Measurements from ENCODE around the gene PKN2. TPM values are rescaled to one million over a fixed set of nuclear protein-coding genes. Genes with fewer than 3 reads are reported as not detected.

The PKN2 gene
- polyA plus RNA-seq, 2 donors: 14.0 to 22.4 TPM

DNA sequence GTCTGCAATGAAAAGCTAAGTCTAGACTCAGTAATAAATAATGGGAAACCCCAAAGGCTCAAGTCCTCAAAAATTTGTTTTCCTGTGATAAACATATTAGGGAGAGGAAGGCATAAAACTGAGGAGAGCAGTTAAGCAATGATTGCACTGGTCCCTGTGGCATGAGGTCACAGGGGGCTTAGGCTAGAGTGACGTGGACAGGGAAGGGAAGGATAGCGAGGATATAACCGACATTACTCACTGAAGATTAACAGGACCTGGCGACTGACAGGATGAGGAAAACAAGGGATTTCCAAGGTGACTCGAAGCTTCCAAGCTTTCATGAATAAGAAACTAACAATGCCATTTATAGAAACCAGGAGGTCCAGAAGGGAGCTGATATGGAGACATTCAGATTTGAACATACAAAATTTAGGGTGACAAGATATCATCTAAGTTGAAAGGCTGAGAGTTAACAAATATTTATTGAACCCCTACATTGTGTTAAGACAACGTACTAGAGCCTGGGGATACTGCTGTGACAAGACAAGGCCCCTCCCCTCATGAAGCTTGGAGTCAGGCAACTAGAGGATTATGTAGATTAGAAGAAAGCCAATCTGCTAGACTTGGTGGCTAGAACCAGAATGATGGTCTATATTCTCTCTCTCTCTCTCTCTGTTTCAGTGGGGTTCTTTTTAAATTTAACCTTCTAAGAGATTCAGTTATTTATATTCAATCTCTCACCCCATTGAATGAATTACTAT, 33.2 kb upstream of the PKN2 start:
- no peaks in the 10 kb centered on the region for H3K27me3 ChIP-seq (ENCODE audit: control insufficient read depth in 1 of 2, insufficient read depth in 2 of 2, low read length in 2 of 2)
- WGBS, 2 donors: 73 to 77% methylated on average over 6 of the region's 6 CpGs
- H3K4me1 ChIP-seq (ENCODE audit: control insufficient read depth in 2 of 2, insufficient read depth in 2 of 2, low read length in 1 of 2): no peaks in the 10 kb centered on the region
- H3K4me3 ChIP-seq (ENCODE audit: low read depth in 1 of 2, low read length in 2 of 2): no peak overlapping the region
- H3K36me3 ChIP-seq (ENCODE audit: control insufficient read depth in 2 of 2, insufficient read depth in 2 of 2, low read length in 1 of 2): no peaks in the 10 kb centered on the region
- no peak overlapping the region for H3K27ac ChIP-seq (ENCODE audit: low read depth in 2 of 2, low read length in 1 of 2)
- H3K9me3 ChIP-seq (ENCODE audit: control insufficient read depth in 2 of 2, insufficient read depth in 1 of 2, low read depth in 1 of 2, low read length in 1 of 2): no peaks in the 10 kb centered on the region

DNA sequence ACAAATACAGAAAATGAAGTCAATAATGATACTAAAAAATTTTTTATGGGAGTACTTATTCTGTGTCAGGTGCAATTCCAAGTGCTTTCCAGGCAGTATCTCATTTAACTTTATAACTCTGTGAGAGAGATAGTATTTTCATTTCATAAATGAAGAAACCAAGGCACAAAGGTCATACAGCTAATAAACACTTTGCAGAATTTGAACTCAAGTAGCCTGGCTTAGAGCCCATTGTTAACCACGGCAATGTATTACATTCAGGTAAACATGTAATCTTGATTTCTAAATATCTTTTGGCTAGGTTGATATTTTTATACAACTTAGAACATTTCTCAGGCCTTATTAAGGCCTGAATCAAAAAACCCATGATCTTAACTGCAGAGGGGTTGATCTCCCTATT, 28.9 kb upstream of the PKN2 start:
- H3K27me3 ChIP-seq (ENCODE audit: control insufficient read depth in 1 of 2, insufficient read depth in 2 of 2, low read length in 2 of 2): no peaks in the 10 kb centered on the region
- H3K4me1 ChIP-seq (ENCODE audit: control insufficient read depth in 2 of 2, insufficient read depth in 2 of 2, low read length in 1 of 2): no peaks in the 10 kb centered on the region
- no peaks in the 10 kb centered on the region for H3K9me3 ChIP-seq (ENCODE audit: control insufficient read depth in 2 of 2, insufficient read depth in 1 of 2, low read depth in 1 of 2, low read length in 1 of 2)
- no peak overlapping the region for H3K4me3 ChIP-seq (ENCODE audit: low read depth in 1 of 2, low read length in 2 of 2)
- H3K27ac ChIP-seq (ENCODE audit: low read depth in 2 of 2, low read length in 1 of 2): no peak overlapping the region
- WGBS, 2 donors: 14 to 17% methylated on average over 1 of the region's 1 CpG
- no peaks in the 10 kb centered on the region for H3K36me3 ChIP-seq (ENCODE audit: control insufficient read depth in 2 of 2, insufficient read depth in 2 of 2, low read length in 1 of 2)

DNA sequence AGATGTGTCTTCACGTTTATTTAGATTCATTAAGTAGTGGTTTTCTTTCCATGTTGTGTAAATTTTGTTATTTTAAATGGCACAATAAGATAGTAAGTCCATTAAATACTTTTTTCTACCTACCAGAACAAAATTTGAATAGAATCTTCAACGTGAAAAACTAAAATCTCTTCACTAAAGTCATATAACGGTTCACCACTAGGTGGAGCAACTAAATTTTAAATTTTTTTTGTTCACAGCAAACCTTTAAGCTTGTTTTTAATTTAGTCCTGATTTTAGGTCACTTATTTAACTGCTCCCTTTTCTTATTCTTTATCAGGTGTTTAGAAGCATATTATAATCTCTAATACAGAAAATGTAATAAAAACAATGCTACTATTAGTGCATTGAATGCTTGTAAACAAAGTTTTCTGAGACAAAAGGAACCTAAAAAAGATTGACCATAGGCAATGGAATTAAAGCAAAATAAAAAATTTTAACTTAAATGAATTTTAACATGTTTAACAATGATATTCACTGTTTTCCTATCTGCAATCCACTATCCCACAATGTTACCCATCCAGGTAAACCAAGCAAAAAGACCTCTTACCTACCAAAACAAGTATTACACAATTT, 28.3 kb upstream of the PKN2 start:
- Histone ChIP-seq H3K4me1 (ENCODE audit: control insufficient read depth in 2 of 2, insufficient read depth in 2 of 2, low read length in 1 of 2) (no peaks in the 10 kb centered on the region), H3K9me3 (ENCODE audit: control insufficient read depth in 2 of 2, insufficient read depth in 1 of 2, low read depth in 1 of 2, low read length in 1 of 2) (no peaks in the 10 kb centered on the region), H3K36me3 (ENCODE audit: control insufficient read depth in 2 of 2, insufficient read depth in 2 of 2, low read length in 1 of 2) (no peaks in the 10 kb centered on the region), H3K27me3 (ENCODE audit: control insufficient read depth in 1 of 2, insufficient read depth in 2 of 2, low read length in 2 of 2) (no peaks in the 10 kb centered on the region), H3K4me3 (ENCODE audit: low read depth in 1 of 2, low read length in 2 of 2) (no peak overlapping the region), H3K27ac (ENCODE audit: low read depth in 2 of 2, low read length in 1 of 2) (no peak overlapping the region)
- WGBS, 2 donors: 10 to 13% methylated on average over 3 of the region's 3 CpGs

DNA sequence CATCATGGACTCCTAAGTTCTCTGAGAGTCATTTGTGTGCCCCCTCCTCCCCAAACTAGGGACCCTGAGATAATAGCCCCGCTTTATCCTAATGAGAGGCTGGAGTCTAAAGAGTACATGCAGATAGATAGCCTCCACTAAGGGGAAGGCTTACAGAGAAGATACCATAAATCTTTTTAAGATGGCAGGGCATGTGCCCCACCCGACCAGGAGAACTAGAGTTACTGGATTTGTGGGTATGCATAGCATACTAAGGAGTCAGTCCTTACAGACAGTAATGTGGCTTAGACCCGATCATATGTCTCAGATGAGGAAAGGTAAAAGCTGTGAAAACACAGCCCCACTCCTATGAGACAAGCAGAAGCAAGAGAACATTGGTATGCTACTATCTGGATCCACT, 25.7 kb upstream of the PKN2 start:
- no peak overlapping the region for H3K4me3 ChIP-seq (ENCODE audit: low read depth in 1 of 2, low read length in 2 of 2)
- no peaks in the 10 kb centered on the region for H3K9me3 ChIP-seq (ENCODE audit: control insufficient read depth in 2 of 2, insufficient read depth in 1 of 2, low read depth in 1 of 2, low read length in 1 of 2)
- H3K27me3 ChIP-seq (ENCODE audit: control insufficient read depth in 1 of 2, insufficient read depth in 2 of 2, low read length in 2 of 2): no peaks in the 10 kb centered on the region
- no peaks in the 10 kb centered on the region for H3K36me3 ChIP-seq (ENCODE audit: control insufficient read depth in 2 of 2, insufficient read depth in 2 of 2, low read length in 1 of 2)
- H3K4me1 ChIP-seq (ENCODE audit: control insufficient read depth in 2 of 2, insufficient read depth in 2 of 2, low read length in 1 of 2): no peaks in the 10 kb centered on the region
- no peak overlapping the region for H3K27ac ChIP-seq (ENCODE audit: low read depth in 2 of 2, low read length in 1 of 2)
- WGBS, 2 donors: 61 to 65% methylated on average over 3 of the region's 3 CpGs

DNA sequence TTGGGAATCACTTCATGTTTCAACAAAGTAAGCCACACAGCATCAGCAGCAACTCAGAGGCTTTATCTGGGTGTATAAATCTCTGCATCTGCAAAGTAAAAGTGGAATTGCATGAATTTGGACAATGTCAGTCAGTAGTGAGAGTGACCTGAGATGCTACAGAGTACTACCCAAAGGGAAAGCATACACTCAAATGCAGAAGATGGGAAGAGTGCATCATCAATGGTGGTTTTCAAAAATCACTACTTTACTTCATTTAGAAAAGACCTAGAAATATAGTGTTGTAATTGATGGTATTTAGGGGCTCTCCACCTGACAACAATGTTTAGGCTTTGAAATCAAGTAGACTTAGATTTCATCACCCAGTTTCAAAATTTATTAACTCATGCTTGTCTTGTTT, 24.5 kb upstream of the PKN2 start:
- no peaks in the 10 kb centered on the region for H3K9me3 ChIP-seq (ENCODE audit: control insufficient read depth in 2 of 2, insufficient read depth in 1 of 2, low read depth in 1 of 2, low read length in 1 of 2)
- no peaks in the 10 kb centered on the region for H3K4me1 ChIP-seq (ENCODE audit: control insufficient read depth in 2 of 2, insufficient read depth in 2 of 2, low read length in 1 of 2)
- no peak overlapping the region for H3K27ac ChIP-seq (ENCODE audit: low read depth in 2 of 2, low read length in 1 of 2)
- H3K27me3 ChIP-seq (ENCODE audit: control insufficient read depth in 1 of 2, insufficient read depth in 2 of 2, low read length in 2 of 2): no peaks in the 10 kb centered on the region
- no peak overlapping the region for H3K4me3 ChIP-seq (ENCODE audit: low read depth in 1 of 2, low read length in 2 of 2)
- H3K36me3 ChIP-seq (ENCODE audit: control insufficient read depth in 2 of 2, insufficient read depth in 2 of 2, low read length in 1 of 2): no peaks in the 10 kb centered on the region

GRCh38 chr1:88661188-88661587, 22.9 kb upstream of the PKN2 start:
- Histone ChIP-seq H3K36me3 (ENCODE audit: control insufficient read depth in 2 of 2, insufficient read depth in 2 of 2, low read length in 1 of 2) (no peaks in the 10 kb centered on the region), H3K4me3 (ENCODE audit: low read depth in 1 of 2, low read length in 2 of 2) (no peak overlapping the region), H3K9me3 (ENCODE audit: control insufficient read depth in 2 of 2, insufficient read depth in 1 of 2, low read depth in 1 of 2, low read length in 1 of 2) (no peaks in the 10 kb centered on the region), H3K27me3 (ENCODE audit: control insufficient read depth in 1 of 2, insufficient read depth in 2 of 2, low read length in 2 of 2) (no peaks in the 10 kb centered on the region), H3K4me1 (ENCODE audit: control insufficient read depth in 2 of 2, insufficient read depth in 2 of 2, low read length in 1 of 2) (no peaks in the 10 kb centered on the region), H3K27ac (ENCODE audit: low read depth in 2 of 2, low read length in 1 of 2) (no peak overlapping the region)
- 65 to 70% methylated on average over 4 of the region's 4 CpGs for WGBS, 2 donors

DNA sequence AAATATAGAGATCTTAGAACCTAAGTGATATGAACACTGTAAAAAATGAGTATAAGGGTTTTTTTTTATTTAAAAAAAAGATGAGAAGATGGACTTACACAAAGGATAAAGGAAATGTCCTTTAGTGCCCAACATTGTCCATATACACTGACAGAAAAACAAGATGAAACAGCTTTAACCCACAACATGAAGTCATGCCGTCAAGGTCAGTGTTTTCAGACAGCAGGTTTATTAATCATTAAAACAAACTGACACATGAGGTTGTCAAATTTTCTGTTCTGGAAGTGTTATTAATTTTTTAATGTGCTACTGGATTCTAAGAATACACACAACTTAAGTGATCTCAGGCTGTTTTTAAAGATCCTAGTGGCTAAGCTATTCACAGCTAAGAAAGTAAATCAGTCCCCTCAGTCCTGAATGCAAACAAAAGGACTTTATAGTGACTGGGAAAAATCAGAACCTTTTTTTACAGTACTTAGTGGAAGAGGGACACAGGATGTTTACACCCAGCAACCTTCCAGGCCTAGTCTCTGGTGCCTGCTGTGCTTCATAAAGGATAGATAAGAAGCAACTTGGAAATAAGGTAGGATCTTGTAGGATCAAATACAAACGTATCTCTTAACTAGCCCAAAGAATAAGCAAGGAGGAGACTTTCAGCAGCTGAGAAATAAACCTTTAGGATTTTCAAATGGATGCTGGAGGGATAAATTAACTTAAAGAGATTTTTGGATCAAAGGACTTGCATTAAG, 21.9 kb upstream of the PKN2 start:
- H3K36me3 ChIP-seq (ENCODE audit: control insufficient read depth in 2 of 2, insufficient read depth in 2 of 2, low read length in 1 of 2): no peaks in the 10 kb centered on the region
- H3K27me3 ChIP-seq (ENCODE audit: control insufficient read depth in 1 of 2, insufficient read depth in 2 of 2, low read length in 2 of 2): no peaks in the 10 kb centered on the region
- no peaks in the 10 kb centered on the region for H3K4me1 ChIP-seq (ENCODE audit: control insufficient read depth in 2 of 2, insufficient read depth in 2 of 2, low read length in 1 of 2)
- 29 to 37% methylated on average over 2 of the region's 2 CpGs for WGBS, 2 donors
- H3K9me3 ChIP-seq (ENCODE audit: control insufficient read depth in 2 of 2, insufficient read depth in 1 of 2, low read depth in 1 of 2, low read length in 1 of 2): no peaks in the 10 kb centered on the region
- no peak overlapping the region for H3K27ac ChIP-seq (ENCODE audit: low read depth in 2 of 2, low read length in 1 of 2)
- no peak overlapping the region for H3K4me3 ChIP-seq (ENCODE audit: low read depth in 1 of 2, low read length in 2 of 2)

GRCh38 chr1:88662723-88663122, 21.4 kb upstream of the PKN2 start:
- H3K27me3 ChIP-seq (ENCODE audit: control insufficient read depth in 1 of 2, insufficient read depth in 2 of 2, low read length in 2 of 2): no peaks in the 10 kb centered on the region
- no peaks in the 10 kb centered on the region for H3K9me3 ChIP-seq (ENCODE audit: control insufficient read depth in 2 of 2, insufficient read depth in 1 of 2, low read depth in 1 of 2, low read length in 1 of 2)
- H3K4me1 ChIP-seq (ENCODE audit: control insufficient read depth in 2 of 2, insufficient read depth in 2 of 2, low read length in 1 of 2): no peaks in the 10 kb centered on the region
- H3K4me3 ChIP-seq (ENCODE audit: low read depth in 1 of 2, low read length in 2 of 2): no peak overlapping the region
- no peaks in the 10 kb centered on the region for H3K36me3 ChIP-seq (ENCODE audit: control insufficient read depth in 2 of 2, insufficient read depth in 2 of 2, low read length in 1 of 2)
- H3K27ac ChIP-seq (ENCODE audit: low read depth in 2 of 2, low read length in 1 of 2): no peak overlapping the region
- 48 to 58% methylated on average over 2 of the region's 2 CpGs for WGBS, 2 donors

- Histone ChIP-seq H3K4me3 (ENCODE audit: low read depth in 1 of 2, low read length in 2 of 2) (no peak overlapping the region), H3K36me3 (ENCODE audit: control insufficient read depth in 2 of 2, insufficient read depth in 2 of 2, low read length in 1 of 2) (no peaks in the 10 kb centered on the region), H3K27me3 (ENCODE audit: control insufficient read depth in 1 of 2, insufficient read depth in 2 of 2, low read length in 2 of 2) (no peaks in the 10 kb centered on the region), H3K4me1 (ENCODE audit: control insufficient read depth in 2 of 2, insufficient read depth in 2 of 2, low read length in 1 of 2) (no peaks in the 10 kb centered on the region), H3K9me3 (ENCODE audit: control insufficient read depth in 2 of 2, insufficient read depth in 1 of 2, low read depth in 1 of 2, low read length in 1 of 2) (no peaks in the 10 kb centered on the region), H3K27ac (ENCODE audit: low read depth in 2 of 2, low read length in 1 of 2) (no peak overlapping the region)
- WGBS, 2 donors: 90 to 92% methylated on average over 3 of the region's 3 CpGs
These were observed 15.7 kb upstream of the PKN2 start for GRCh38 chr1:88668405-88668804.

All from esophagus (tissue), 2 donors.